DLD1 (cell line): Measurements from ENCODE around the gene SERPINE1.

ENCODE experiments used
- in situ Hi-C: cut with HindIII; loops from 2 replicates; pipeline ENCODE4 v1.10.0; 2017; ENCODE audit warnings: low sequenced_read_pairs

Gene SERPINE1

DNA sequence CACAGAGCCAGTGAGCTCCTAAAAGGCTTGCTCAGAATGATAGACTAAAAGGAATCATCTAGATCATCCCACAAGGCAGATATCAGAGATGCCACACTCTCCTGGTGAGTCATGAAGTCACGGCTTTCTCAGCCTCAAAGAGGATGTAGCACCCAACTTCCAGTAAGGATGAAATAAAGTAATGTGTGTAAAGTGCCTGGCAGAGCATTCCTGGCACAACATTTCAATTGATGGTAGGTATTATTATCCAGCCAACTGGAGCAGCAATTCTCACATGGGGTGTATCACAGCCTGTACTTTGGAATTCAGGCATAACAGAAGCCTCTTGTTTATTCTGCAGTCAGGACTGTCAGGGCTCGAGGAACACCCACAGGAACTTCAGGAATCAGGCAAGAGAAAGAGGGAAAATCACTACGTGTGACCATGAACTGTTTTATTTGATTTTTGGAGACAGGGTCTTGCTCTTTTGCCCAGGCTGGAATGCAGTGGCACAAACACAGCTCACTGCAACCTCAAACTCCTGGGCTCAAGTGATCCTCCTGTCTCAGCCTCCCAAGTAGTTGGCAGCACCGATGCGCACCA lies 58.4 kb downstream of the SERPINE1 start:
- in situ Hi-C loops, result no loop called here

DNA sequence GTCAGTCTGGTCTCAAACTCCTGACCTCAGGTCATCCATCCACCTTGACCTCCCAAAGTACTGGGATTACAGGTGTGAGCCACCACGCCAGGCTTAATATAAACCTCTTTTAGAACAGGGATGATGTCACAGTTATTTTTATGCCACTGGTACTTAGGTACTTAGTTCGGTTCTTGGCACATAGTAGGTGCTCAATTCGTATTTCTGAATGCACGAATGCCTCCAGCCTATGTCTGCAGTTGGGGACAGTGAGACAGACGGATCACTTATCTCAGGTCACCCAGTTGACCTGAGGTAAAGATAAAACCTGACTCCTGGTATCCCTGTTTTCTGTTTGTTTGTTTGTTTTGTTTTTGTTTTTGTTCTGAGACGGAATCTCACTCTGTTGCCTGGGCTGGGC lies 59.3 kb downstream of the SERPINE1 start:
- in situ Hi-C loops, result no loop called here

DNA sequence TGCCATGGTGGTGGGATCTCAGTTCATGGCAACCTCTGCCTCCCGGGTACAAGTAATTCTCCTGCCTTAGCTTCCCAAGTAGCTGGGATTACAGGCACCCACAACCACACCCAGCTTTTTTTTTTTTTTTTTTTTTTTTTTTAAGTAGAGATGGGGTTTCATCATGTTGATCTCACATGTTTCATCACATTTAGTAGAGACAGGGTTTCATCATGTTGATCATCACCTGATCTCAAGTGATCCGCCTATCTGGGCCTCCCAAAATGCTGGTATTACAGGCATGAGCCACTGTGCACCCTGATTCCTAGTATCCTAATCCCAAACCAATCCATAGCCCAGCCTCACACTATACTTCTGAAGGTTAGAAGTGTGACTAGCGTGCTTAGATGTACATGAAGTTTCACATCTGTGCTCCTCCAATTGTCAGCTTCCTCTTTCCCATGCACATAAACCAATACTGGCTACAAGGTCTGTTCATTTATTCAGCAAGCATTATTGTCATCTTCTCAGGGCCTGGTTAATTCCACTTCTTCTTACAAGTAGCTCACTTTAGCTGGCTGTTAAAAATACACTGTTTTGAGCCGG lies 60.0 kb downstream of the SERPINE1 start:
- in situ Hi-C loops, result no loop called here
